MM.1S (cell line): ENCODE measurements around the gene ABCB9.

Experiments used
- DNase-seq: peaks from one replicate; pipeline ENCODE4 v3.0.0-alpha.2; 2015
- H2AFZ ChIP-seq: fragments of 300-600 bp; sonication (generic); 2 replicates; pipeline ENCODE4 v1.6.0; 2016; ENCODE audit warnings: antibody characterized with exemption, low read length
- H3F3A ChIP-seq: fragments of 300-600 bp; sonication (generic); 2 replicates; pipeline ENCODE4 v1.6.1; 2016; ENCODE audit warnings: mild to moderate bottlenecking, antibody characterized with exemption, low read length, moderate library complexity, mixed read lengths; ENCODE audit not compliant: insufficient read depth
- H3K27ac ChIP-seq: fragments of 300-600 bp; sonication (generic); 2 replicates; pipeline ENCODE4 v1.5.1; 2016; ENCODE audit warnings: mild to moderate bottlenecking, low read length
- H3K27me3 ChIP-seq: fragments of 300-600 bp; sonication (generic); replicated peaks from 2 replicates; pipeline ENCODE4 v1.6.0; 2016; ENCODE audit warnings: low read length; ENCODE audit not compliant: insufficient read depth
- H3K36me3 ChIP-seq: fragments of 300-600 bp; sonication (generic); replicated peaks from 2 replicates; pipeline ENCODE4 v1.6.1; 2016; ENCODE audit warnings: mild to moderate bottlenecking, low read length, mixed read lengths; ENCODE audit not compliant: insufficient read depth
- H3K4me1 ChIP-seq: fragments of 300-600 bp; sonication (generic); 2 replicates; pipeline ENCODE4 v1.6.1; 2016; ENCODE audit warnings: low read length, mixed read lengths
- H3K4me2 ChIP-seq: fragments of 300-600 bp; sonication (generic); 2 replicates; pipeline ENCODE4 v1.6.0; 2016; ENCODE audit warnings: low read depth, low read length
- H3K4me3 ChIP-seq: fragments of 300-600 bp; sonication (generic); 2 replicates; pipeline ENCODE4 v1.5.1; 2016; ENCODE audit warnings: low read length, mixed read lengths
- H3K79me2 ChIP-seq: fragments of 300-600 bp; sonication (generic); 2 replicates; pipeline ENCODE4 v1.6.1; 2016; ENCODE audit warnings: mixed run types, low read length, mixed read lengths
- H3K9ac ChIP-seq: fragments of 300-600 bp; sonication (generic); 2 replicates; pipeline ENCODE4 v1.6.1; 2016; ENCODE audit warnings: low read length, mixed read lengths
- H3K9me2 ChIP-seq: fragments of 300-600 bp; sonication (generic); replicated peaks from 2 replicates; pipeline ENCODE4 v1.6.1; 2016; ENCODE audit warnings: mild to moderate bottlenecking, low read length, mixed read lengths; ENCODE audit not compliant: insufficient read depth
- H3K9me3 ChIP-seq: fragments of 300-600 bp; sonication (generic); replicated peaks from 2 replicates; pipeline ENCODE4 v1.6.1; 2016; ENCODE audit warnings: mild to moderate bottlenecking, low read length, mixed read lengths; ENCODE audit not compliant: insufficient read depth
- H4K20me1 ChIP-seq: fragments of 300-600 bp; sonication (generic); 2 replicates; pipeline ENCODE4 v1.6.1; 2016; ENCODE audit warnings: mild to moderate bottlenecking, low read length, moderate library complexity, mixed read lengths; ENCODE audit not compliant: insufficient read depth
- EZH2 ChIP-seq: fragments of 300-600 bp; sonication (generic); optimal IDR thresholded peaks from 2 replicates; pipeline ENCODE3; 2017; ENCODE audit warnings: low read depth, mild to moderate bottlenecking, antibody characterized with exemption, low read length, mixed read lengths
- EZH2phosphoT487 ChIP-seq: fragments of 300-600 bp; sonication (generic); IDR thresholded peaks from 2 replicates; pipeline ENCODE4 v1.6.1; 2018; ENCODE audit warnings: antibody characterized with exemption, low read length
- TF ChIP-seq, protein P1 (sequence below): fragments of 300-600 bp; sonication (generic); IDR thresholded peaks from 2 replicates; pipeline ENCODE4 v1.5.1; 2016; ENCODE audit warnings: antibody characterized with exemption, low read length, mixed read lengths

The ABCB9 gene

GRCh38 chr12:122991623-122992275 is 25.5 kb upstream of the ABCB9 start:
- no peak for DNase-seq
- Histone ChIP-seq H3K9me3 (no peaks in the 10 kb centered on the region), H3F3A (no peaks in the 10 kb centered on the region), H3K27me3 (no peaks in the 10 kb centered on the region), H3K36me3 (no peaks in the 10 kb centered on the region), H3K9me2 (no peaks in the 10 kb centered on the region), H2AFZ (no peak overlapping the region), H3K79me2 (no peaks in the 10 kb centered on the region), H3K4me3 (no peak overlapping the region), H3K27ac (no peak overlapping the region), H3K9ac (no peak overlapping the region), H4K20me1 (no peaks in the 10 kb centered on the region), H3K4me2 (no peak overlapping the region), H3K4me1 (no peaks in the 10 kb centered on the region)
- TF ChIP-seq EZH2 = no peak
- no peak for TF ChIP-seq EZH2phosphoT487
- TF ChIP-seq, protein P1, sequence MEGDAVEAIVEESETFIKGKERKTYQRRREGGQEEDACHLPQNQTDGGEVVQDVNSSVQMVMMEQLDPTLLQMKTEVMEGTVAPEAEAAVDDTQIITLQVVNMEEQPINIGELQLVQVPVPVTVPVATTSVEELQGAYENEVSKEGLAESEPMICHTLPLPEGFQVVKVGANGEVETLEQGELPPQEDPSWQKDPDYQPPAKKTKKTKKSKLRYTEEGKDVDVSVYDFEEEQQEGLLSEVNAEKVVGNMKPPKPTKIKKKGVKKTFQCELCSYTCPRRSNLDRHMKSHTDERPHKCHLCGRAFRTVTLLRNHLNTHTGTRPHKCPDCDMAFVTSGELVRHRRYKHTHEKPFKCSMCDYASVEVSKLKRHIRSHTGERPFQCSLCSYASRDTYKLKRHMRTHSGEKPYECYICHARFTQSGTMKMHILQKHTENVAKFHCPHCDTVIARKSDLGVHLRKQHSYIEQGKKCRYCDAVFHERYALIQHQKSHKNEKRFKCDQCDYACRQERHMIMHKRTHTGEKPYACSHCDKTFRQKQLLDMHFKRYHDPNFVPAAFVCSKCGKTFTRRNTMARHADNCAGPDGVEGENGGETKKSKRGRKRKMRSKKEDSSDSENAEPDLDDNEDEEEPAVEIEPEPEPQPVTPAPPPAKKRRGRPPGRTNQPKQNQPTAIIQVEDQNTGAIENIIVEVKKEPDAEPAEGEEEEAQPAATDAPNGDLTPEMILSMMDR = no peak

DNA sequence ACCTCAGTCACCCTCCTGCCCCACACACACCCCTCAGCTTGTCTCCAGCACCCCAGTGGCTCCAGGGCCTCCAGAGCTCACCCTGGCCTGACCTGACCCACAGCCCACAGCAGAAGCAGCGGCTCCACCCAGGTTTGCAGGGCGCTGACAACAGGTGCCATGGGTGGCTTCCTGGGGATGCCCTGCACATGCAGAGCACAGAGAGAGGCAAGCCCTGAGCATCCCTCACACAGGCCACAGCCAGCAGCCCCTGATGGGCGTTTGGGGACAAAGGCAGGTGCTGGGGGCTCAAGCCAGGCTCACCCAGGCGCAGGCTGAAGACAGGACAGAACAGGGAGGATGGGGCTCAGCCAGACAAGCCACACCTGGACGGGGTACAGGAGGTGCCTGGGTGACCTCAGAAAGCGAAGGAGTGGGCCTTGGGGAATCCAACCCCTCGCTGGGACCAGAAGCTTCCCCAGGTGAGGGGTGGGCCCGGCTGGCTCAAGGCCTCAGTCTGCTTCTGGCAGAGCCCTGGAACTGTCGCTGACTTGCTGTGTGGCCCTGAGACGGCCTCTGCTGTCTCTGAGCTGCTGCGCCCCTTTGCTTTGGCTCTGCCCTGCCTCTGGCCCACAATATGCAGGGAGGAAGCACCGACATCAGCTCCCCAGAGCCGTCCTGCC is 24.8 kb upstream of the ABCB9 start:
- Histone ChIP-seq H3K36me3 (no peaks in the 10 kb centered on the region), H4K20me1 (no peaks in the 10 kb centered on the region), H3K9ac (no peak overlapping the region), H3K27ac (no peak overlapping the region), H3F3A (no peaks in the 10 kb centered on the region), H2AFZ (no peak overlapping the region), H3K9me2 (no peaks in the 10 kb centered on the region), H3K27me3 (no peaks in the 10 kb centered on the region), H3K4me2 (no peak overlapping the region), H3K4me1 (no peaks in the 10 kb centered on the region), H3K4me3 (no peak overlapping the region), H3K9me3 (no peaks in the 10 kb centered on the region), H3K79me2 (no peaks in the 10 kb centered on the region)
- DNase-seq = no peak
- TF ChIP-seq, protein P1 = no peak
- TF ChIP-seq EZH2phosphoT487 (no peak), EZH2 (no peak)

DNA sequence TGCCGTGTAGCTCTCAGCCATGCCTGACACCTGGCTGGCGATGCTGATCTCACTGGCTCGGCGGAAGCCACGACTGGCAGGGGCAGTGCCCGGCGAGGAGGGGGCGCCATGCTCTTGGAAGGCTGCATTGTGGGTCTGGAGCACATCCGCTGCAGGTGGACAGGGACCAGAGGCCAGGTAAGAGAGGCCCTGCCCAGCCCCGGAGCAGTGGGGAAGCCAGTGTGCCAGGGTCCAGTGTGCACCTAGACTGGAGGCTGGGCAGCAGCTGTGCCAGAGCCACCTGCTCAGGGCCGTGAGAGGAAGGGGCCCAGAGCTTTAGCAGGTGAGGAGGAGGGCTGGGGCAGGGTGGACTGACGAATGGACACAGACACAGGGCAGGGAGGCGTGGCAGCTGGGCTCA is 24.3 kb upstream of the ABCB9 start:
- no peaks in the 10 kb centered on the region for H3K9me3 ChIP-seq
- no peak for DNase-seq
- no peaks in the 10 kb centered on the region for H4K20me1 ChIP-seq
- H3K4me3 ChIP-seq = no peak overlapping the region
- no peak overlapping the region for H3K27ac ChIP-seq
- H3K4me2 ChIP-seq = no peak overlapping the region
- no peaks in the 10 kb centered on the region for H3K27me3 ChIP-seq
- no peaks in the 10 kb centered on the region for H3K79me2 ChIP-seq
- no peaks in the 10 kb centered on the region for H3K4me1 ChIP-seq
- no peaks in the 10 kb centered on the region for H3K9me2 ChIP-seq
- no peak overlapping the region for H3K9ac ChIP-seq
- TF ChIP-seq EZH2 (no peak), EZH2phosphoT487 (no peak)
- TF ChIP-seq, protein P1 = no peak
- H2AFZ ChIP-seq = no peak overlapping the region
- no peaks in the 10 kb centered on the region for H3K36me3 ChIP-seq
- no peaks in the 10 kb centered on the region for H3F3A ChIP-seq
